Stimulated activated naive CD8-positive, alpha-beta T cell treated with anti-CD3 and anti-CD28 coated beads, Interleukin-15, amount 100 ng/mL, for 72 hours (primary cell): Measurements from ENCODE around the gene TSPAN15.

ENCODE experiments used
- ATAC-seq: fragments of 150-1000 bp; cut with Tn5 transposase; 2 replicates; pipeline ENCODE4 v1.10.0; 2021; ENCODE audit warnings: mild to moderate bottlenecking, moderate library complexity
- DNase-seq, 2 donors: peaks; one replicate each; pipeline ENCODE4 v3.0.0; 2021 to 2022
- H3K27ac Mint-ChIP-seq, 2 donors: one replicate each; pipeline ENCODE4 v1.8.0; 2022; ENCODE audit warnings: mild to moderate bottlenecking in 2 of 2, mixed read lengths in 2 of 2, moderate library complexity in 2 of 2
- H3K27me3 Mint-ChIP-seq: one replicate; pipeline ENCODE4 v1.8.0; 2022; ENCODE audit warnings: mixed read lengths
- H3K4me1 Mint-ChIP-seq: one replicate; pipeline ENCODE4 v1.8.0; 2022; ENCODE audit warnings: mild to moderate bottlenecking, mixed read lengths
- H3K4me3 Mint-ChIP-seq, 2 donors: one replicate each; pipeline ENCODE4 v1.8.0; 2022; ENCODE audit warnings: mild to moderate bottlenecking in 2 of 2, mixed read lengths in 2 of 2, moderate library complexity in 1 of 2
- H3K9me3 Mint-ChIP-seq, 2 donors: one replicate each; pipeline ENCODE4 v1.8.0; 2022; ENCODE audit warnings: mixed read lengths in 2 of 2

The TSPAN15 gene

DNA sequence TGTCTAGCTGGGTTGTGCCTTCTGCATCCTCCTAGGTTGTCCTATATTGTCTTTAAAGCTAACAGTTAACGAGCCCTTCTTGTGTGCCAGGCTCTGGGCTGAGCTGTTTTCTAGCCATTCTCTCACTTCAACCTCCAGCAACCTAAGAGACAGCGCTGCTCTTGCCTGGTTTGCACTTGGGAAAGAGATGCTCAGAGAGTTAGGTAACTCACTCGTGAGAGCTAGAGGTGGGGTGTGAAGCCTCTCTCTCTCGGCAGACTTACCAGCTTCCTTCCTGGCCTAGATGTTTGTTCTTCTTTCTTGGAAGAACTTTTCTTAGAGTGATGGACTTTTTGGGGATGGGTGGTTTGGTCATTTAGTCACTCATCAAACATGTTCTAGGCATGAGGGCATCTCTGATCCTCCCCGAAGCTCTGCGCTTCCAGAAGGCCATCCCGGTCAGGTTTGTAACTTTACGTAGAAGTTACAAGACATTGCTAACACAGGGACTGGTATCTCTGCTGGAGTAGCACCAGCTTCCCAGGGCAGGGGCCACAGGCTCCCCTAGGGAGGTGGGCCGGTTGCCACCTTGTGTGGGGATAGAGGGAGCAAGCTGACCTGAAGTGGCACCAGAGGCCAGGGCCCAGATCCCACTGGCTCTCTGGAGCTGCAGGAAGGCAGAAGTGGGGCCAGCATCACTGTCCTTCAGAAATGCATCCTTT lies 14.3 kb downstream of the TSPAN15 start:
- ATAC-seq, result peak; percentile 9
- peaks cover 23% of the 10 kb centered on the region for H3K4me1 Mint-ChIP-seq

DNA sequence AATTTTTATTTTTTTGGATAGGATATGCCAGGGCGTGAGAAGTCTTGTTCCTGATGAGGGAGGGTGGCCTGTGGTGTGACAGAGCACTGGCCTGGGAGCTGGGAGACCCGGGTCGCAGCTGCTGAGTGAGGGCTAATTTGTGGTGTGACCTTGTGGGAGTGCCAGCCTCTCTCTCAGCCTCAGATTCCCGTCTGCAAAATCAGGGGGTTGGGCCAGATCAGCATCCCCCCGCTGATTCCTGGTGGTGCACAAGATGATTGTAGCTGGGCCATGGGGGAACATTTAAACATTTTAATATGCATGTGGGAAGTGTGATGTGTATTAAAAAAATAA lies 14.9 kb downstream of the TSPAN15 start:
- Mint-ChIP-seq H3K9me3 (no peaks in the 10 kb centered on the region), H3K27me3 (no peaks in the 10 kb centered on the region), H3K27ac (no peak overlapping the region), H3K4me1 (peaks cover 23% of the 10 kb centered on the region), H3K4me3 (no peak overlapping the region)
- no peak for DNase-seq
- no peak for ATAC-seq

More for the DNA sequence above, 14.3 kb downstream of the TSPAN15 start:
- no peak for DNase-seq
- no peaks in the 10 kb centered on the region for H3K27me3 Mint-ChIP-seq
- H3K4me3 Mint-ChIP-seq, result no peak overlapping the region
- peak overlapping the region in 1 of 2 donors; percentile 13 for H3K27ac Mint-ChIP-seq
- H3K9me3 Mint-ChIP-seq, result no peaks in the 10 kb centered on the region

DNA sequence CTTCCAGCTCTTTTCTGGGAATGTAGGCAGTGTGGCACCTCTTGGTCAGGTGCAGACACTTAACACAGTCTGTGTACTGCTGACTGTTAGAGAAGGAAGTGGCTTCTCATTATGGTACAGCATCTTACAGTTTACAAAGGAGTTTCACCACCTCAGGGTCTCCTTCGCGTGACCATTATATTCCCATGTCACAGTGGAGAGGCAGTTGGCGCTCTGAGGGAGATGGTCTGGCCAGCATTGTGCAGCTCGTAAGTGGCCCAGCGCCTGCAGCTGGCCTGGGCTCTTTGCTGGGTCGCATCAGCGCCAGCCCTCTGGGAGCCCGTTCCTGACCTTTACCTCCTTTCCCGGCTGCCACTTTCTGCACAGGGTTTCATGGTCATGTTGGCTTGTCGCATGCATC lies 15.4 kb downstream of the TSPAN15 start:
- Mint-ChIP-seq H3K27ac (no peak overlapping the region), H3K27me3 (no peaks in the 10 kb centered on the region), H3K4me3 (no peak overlapping the region), H3K9me3 (no peaks in the 10 kb centered on the region), H3K4me1 (peaks cover 23% of the 10 kb centered on the region)
- ATAC-seq, result no peak
- DNase-seq, result no peak

DNA sequence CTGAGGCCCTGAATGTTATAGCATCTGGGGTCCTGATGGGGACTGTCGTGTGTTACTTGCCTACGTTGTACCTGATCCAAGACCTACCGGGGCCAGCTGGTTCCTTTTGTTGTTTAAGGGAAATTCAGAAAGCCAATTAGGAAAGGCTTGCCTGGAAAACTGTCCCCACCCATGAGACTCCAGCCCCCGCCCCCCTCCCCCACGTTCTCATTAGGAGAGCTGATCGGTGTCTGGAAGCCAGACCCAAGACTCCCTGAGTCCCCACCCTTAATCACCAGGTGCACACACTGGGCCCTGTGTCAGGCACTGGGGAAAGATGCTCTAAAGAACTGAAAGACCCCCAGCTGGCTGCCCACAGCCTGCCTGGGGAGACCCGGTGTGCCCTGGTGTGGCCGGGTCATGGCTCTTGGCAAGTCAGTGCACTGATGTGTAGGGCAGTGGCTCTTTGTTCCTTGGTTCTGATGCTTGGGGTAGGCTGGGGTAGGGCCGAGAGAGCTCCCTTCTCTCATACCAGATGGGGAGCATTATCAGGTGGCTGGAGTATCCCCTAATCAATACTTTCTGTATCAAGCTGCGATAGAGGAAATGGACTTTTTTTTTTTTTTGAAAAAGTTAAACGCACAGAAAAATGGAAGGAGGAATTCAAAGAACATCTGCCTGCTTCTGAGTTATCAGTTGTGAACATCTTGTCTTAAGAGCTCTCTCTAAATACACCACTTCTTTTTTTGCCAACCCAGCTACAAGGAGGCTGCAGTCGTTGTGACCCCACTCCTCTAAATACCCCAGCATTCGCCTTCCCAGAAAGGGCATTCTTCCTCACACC lies 16.9 kb downstream of the TSPAN15 start:
- Mint-ChIP-seq H3K9me3 (no peaks in the 10 kb centered on the region), H3K27me3 (peaks cover 14% of the 10 kb centered on the region), H3K4me1 (peaks cover 23% of the 10 kb centered on the region), H3K4me3 (no peak overlapping the region), H3K27ac (peak overlapping the region in 1 of 2 donors; percentile 83)
- no peak for ATAC-seq
- DNase-seq, result no peak

DNA sequence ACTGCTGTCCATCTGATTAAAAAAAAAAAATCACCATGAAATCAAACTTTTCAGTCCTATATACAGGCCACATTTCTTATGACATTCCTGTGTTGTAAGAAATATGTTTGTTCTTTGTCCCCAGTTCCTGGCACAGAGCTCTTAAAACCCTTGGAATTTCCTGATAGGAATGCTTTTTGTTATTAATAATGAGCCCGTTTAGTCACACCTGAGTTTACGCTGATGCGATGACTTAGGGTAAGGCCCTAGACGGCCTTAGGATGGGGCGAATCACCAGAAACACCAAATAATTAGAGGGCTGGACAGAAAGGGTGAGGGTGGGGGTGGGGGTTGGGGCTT lies 17.5 kb downstream of the TSPAN15 start:
- ATAC-seq (no peak), DNase-seq (no peak)
- peak overlapping the region in 1 of 2 donors; percentile 83 for H3K27ac Mint-ChIP-seq
- no peak overlapping the region for H3K4me3 Mint-ChIP-seq
- H3K27me3 Mint-ChIP-seq, result peaks cover 18% of the 10 kb centered on the region
- no peaks in the 10 kb centered on the region for H3K9me3 Mint-ChIP-seq
- peaks cover 23% of the 10 kb centered on the region for H3K4me1 Mint-ChIP-seq

DNA sequence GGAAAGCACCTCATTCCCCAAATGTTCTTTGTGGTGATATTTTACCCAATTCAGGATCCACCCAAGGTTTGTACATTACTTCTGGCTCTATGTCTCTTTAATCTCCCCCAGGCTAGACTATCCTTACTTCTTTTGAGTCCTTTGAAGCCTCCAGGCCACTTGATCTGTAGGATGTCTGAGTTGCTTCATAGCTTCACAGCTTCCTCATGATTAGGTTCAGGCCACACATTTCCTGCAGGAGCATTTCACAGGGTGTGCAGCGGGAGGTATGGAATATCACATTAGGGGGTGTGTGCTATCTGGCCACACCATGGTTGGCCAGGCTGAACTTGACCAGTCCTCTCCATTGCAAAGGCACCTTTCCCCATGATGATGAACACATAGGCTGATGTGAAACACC lies 18.7 kb downstream of the TSPAN15 start:
- no peak overlapping the region for H3K4me3 Mint-ChIP-seq
- no peaks in the 10 kb centered on the region for H3K9me3 Mint-ChIP-seq
- peaks cover 12% of the 10 kb centered on the region for H3K4me1 Mint-ChIP-seq
- no peak for DNase-seq
- no peak for ATAC-seq
- H3K27me3 Mint-ChIP-seq, result peaks cover 26% of the 10 kb centered on the region
- no peak overlapping the region for H3K27ac Mint-ChIP-seq

DNA sequence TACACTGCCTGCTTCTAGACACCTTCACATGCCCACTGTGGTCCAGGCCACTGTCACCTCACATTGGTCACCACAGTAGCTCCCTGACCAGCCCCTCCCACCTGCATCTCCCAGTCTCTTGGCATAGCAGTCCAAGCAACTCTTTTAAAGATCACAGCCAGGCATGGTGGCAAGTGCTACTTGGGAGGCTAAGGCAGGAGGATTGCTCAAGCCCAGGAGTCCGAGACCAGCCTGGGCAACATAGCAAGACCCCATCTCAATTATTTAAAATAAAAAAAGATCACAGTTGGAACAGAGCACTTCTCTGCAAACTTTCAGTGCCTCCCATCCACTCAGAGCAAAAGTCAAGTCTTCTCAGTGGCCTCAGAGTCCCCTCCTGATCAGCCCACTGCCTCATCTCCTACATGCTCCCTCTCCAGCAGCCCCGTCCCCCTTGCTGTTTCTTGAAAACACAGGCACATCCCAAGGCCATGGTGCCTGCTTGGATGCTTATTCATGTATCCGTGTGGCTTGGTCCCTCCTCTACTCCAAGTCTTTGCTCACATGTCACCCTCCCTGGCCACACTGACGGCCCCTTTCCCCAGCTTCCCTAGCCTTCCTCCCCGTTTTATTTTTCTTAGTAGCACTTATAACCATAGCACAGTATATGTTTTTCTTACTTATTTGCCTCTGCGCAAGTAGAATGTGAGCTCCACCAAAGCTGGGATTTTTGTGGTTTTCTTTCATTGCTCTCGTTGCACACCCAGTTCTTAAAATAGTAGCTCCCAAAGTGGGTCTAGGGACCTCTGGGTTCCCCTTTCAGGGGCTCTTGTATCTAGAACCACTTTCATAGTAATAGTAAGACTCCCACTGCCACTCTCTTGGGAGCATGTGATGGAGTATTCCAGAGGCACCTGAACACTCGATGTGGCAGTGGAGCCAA lies 19.5 kb downstream of the TSPAN15 start:
- H3K4me3 Mint-ChIP-seq, result no peak overlapping the region
- ATAC-seq, result no peak
- H3K27ac Mint-ChIP-seq, result peak overlapping the region in 1 of 2 donors; percentile 35
- H3K4me1 Mint-ChIP-seq, result peaks cover 5% of the 10 kb centered on the region
- peaks cover 26% of the 10 kb centered on the region for H3K27me3 Mint-ChIP-seq
- DNase-seq, result no peak
- no peaks in the 10 kb centered on the region for H3K9me3 Mint-ChIP-seq

DNA sequence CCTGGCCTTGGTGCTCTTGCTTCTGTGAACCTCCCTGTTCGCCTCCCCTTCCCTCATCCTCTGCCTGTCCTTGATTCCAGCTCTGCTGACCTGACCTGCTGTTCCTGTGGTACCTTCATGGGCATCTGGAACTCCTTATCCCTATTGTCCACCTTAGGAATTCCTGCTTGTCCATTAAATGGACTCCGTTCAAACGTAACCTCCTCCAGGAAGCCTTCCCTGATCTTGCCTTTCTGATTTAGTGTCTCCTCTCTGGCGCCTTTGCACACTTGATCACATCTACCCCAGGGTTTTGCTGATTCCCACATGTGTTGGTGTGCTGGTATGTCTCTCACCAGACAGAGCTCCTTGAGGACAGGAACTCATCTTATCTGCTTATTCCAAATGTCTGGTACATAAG lies 20.9 kb downstream of the TSPAN15 start:
- no peak overlapping the region for H3K4me3 Mint-ChIP-seq
- DNase-seq (no peak), ATAC-seq (no peak)
- H3K9me3 Mint-ChIP-seq, result no peaks in the 10 kb centered on the region
- H3K27me3 Mint-ChIP-seq, result peaks cover 26% of the 10 kb centered on the region
- peak overlapping the region in 1 of 2 donors; percentile 7 for H3K27ac Mint-ChIP-seq
- no peaks in the 10 kb centered on the region for H3K4me1 Mint-ChIP-seq

DNA sequence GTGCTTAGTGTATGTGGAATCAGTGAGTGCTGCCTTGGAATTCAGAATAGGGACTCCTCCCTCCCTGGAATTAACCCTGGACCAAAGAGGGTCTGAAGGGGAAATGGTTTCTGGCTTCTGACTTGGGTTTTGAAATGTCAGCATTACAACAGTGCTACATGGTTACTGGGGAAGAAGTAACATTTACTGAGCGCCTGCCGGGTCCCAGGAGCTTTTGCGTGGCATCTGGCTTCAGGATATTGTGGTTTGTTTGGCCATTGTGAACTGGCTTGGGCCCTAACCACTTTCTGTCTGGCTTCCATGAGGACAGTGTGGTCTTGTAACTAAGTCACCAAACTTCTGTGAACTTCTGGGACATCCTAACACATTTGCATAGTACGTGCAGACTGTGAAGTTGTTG lies 21.3 kb downstream of the TSPAN15 start:
- DNase-seq, result no peak
- Mint-ChIP-seq H3K4me3 (no peak overlapping the region), H3K27me3 (peaks cover 26% of the 10 kb centered on the region), H3K9me3 (no peaks in the 10 kb centered on the region), H3K4me1 (no peaks in the 10 kb centered on the region), H3K27ac (no peak overlapping the region)
- no peak for ATAC-seq

DNA sequence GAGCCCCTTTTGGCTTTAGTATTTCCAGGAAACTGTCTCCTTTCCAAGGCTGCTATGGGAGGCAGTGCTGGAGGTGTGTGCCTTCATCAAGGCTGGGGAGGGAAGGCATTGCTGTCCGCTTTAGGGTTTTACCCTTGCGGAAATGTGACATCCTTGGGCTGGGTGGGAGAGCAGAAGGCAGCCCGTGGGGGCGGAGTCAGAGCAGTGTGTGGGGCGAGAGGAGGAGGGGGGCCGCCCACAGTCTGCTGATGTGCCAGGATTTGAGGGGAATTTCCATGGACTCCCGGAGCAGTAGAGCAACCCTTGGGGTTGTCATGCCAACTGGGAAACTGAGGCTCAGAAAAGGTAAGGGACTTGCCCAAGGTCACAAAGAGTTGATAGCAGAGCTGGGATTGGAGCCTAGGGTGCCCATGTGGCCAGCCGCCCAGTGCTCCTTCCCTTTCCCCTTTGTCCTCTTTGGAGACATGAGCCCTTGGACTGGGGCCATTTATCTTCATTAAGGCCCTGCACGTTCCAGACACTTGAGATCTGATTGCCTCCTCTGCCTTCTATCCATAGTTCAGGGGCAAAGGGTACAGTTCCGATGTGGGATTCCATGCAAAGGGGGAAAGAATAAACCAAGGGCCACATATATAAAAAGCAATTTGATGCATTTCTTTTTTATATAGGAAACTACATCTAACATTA lies 22.2 kb downstream of the TSPAN15 start:
- peaks cover 26% of the 10 kb centered on the region for H3K27me3 Mint-ChIP-seq

DNA sequence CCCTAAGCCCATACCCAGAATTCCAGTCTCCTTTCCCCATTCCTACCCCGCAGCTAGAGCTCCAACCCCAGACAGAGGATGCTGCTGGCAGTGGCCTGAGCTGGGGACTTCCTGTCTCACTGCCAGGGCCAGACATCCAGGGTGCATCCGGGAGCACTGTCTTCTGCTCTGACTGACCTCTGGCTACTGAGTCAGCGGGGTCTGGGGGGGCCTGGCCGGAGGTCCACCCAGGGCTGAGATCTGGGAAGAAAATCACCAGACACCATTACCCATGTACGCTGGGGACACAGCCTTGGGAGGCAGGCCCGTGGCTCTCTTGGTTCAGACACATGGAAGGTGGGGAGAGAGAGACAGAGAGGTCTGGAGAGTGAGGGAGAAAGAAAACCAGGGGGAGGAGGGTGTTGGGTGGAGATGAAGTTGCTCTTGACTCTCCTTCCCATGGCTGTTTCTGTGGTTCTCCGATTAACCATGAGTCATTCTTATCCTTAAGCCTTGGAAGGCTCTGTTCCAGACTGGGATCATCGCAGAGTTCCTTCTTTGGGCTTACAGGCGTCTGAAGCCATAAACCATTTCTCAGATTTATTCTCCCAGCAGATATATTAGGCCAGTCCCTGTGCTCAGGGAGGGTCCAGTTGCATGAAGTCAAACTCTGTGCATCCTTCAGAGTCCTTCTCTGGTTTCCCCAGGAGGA lies 23.6 kb downstream of the TSPAN15 start:
- DNase-seq (no peak), ATAC-seq (no peak)
- Mint-ChIP-seq H3K27me3 (peaks cover 26% of the 10 kb centered on the region), H3K9me3 (no peaks in the 10 kb centered on the region), H3K27ac (no peak overlapping the region), H3K4me1 (no peaks in the 10 kb centered on the region), H3K4me3 (no peak overlapping the region)

More for the DNA sequence above, 22.2 kb downstream of the TSPAN15 start:
- H3K9me3 Mint-ChIP-seq, result no peaks in the 10 kb centered on the region
- H3K27ac Mint-ChIP-seq, result no peak overlapping the region
- H3K4me1 Mint-ChIP-seq, result no peaks in the 10 kb centered on the region
- DNase-seq (no peak), ATAC-seq (no peak)
- H3K4me3 Mint-ChIP-seq, result no peak overlapping the region

DNA sequence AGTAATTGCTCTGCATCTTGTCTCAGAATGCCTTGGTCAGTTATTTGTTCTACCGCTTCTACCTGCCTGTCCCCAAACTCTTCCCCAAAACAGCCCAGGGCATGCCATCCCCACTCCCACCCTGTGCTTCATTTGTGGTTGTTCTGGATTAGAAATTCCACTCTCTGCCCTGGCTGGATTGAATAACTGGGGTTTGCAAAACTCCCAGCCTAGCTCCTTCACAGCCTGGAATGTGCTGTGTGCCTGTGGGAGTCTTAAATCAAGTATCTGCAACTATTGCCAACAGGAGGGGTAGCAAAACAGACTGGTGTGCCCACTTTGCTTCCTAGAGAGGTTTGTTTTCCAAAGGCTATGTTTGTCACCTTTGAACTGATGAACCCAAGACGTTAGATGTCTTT lies 24.2 kb downstream of the TSPAN15 start:
- peaks cover 26% of the 10 kb centered on the region for H3K27me3 Mint-ChIP-seq
- no peaks in the 10 kb centered on the region for H3K4me1 Mint-ChIP-seq
- DNase-seq, result no peak

DNA sequence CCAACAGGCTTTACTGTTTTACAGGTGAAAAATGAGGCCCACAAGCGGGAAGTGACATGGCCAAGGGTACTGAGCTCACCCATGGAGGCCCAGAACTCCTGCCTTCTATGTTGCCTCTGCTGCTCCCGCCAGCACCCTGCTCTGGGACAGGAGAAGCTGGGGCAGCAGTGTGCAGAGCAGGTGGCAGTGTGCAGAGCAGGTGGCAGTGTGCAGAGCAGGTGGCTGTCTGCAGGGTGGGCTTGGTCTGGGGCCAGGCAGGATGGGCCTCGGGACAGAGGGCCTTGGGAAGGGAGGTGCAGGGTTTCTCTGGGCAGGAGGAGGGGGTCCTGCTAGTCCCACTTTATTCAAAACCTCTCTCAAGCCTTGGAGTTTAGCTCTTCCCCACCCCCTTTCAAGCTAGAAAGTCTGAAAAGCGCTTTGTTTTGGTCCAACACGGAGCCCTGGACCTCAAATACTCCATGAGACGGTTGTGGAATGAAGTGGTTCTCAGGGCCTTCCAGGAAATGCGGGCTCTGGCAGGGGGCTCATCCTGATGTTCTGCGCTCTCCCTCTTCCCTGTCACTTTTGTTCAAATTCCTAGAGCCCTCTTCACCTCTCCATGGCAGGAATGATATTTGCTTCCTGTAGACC lies 26.8 kb downstream of the TSPAN15 start:
- H3K9me3 Mint-ChIP-seq, result no peaks in the 10 kb centered on the region
- DNase-seq (no peak), ATAC-seq (no peak)
- no peak overlapping the region for H3K4me3 Mint-ChIP-seq
- peaks cover 13% of the 10 kb centered on the region for H3K27me3 Mint-ChIP-seq
- no peaks in the 10 kb centered on the region for H3K4me1 Mint-ChIP-seq
- H3K27ac Mint-ChIP-seq, result no peak overlapping the region

More for the DNA sequence above, 24.2 kb downstream of the TSPAN15 start:
- H3K27ac Mint-ChIP-seq, result peak overlapping the region in 1 of 2 donors; percentile 32
- H3K9me3 Mint-ChIP-seq, result no peaks in the 10 kb centered on the region
- no peak for ATAC-seq
- no peak overlapping the region for H3K4me3 Mint-ChIP-seq

DNA sequence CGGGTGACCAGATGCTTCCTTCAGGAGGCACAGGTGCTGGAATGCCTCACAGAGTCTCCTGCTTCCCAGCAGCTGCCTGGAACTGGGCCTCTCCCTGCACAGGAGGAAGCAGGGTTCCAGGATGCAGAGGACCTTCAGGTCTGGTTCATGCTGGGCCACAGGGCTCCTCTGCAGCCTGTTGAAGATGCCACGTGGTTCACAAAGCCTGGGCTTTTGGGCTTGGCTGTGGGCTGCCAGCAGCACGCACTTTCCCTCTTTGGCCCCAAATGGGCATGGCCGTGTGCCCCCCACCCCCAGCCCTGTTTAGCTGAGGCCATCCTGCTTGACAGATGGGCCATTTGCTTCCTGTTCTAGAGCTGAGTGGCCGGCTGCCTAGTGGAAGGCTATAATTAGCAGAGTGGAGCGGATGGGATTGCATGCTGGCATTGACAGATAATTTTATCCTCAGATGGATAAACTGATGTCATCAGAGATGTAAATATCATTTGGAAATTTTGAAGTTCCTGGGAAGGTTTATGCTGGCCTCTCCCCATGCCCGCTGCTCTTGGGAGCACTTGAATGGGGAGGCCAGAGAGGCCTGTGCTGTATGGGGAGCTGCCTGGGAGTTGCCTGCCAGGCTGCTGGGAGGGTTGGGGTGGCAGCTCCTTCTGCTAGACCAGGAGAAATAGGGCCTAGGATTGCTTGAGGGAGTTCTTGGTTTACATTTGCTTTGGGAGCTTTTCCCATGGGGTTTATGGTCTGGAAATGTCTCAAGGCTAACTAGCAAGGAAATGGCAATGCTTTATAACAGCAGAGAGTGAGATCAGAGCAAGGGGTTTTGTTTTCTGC lies 28.2 kb downstream of the TSPAN15 start:
- no peak overlapping the region for H3K27ac Mint-ChIP-seq
- ATAC-seq, result no peak
- H3K27me3 Mint-ChIP-seq, result peaks cover 3% of the 10 kb centered on the region
- no peak for DNase-seq
- no peak overlapping the region for H3K4me3 Mint-ChIP-seq
- H3K9me3 Mint-ChIP-seq, result no peaks in the 10 kb centered on the region
- no peaks in the 10 kb centered on the region for H3K4me1 Mint-ChIP-seq
